NCI-H2171 (cell line): ENCODE results near the gene SUSD3.

Experiments used
- DNase-seq: peaks from one replicate; lab custom pipeline; 2025; lab: John Stamatoyannopoulos, UW

Gene SUSD3

DNA sequence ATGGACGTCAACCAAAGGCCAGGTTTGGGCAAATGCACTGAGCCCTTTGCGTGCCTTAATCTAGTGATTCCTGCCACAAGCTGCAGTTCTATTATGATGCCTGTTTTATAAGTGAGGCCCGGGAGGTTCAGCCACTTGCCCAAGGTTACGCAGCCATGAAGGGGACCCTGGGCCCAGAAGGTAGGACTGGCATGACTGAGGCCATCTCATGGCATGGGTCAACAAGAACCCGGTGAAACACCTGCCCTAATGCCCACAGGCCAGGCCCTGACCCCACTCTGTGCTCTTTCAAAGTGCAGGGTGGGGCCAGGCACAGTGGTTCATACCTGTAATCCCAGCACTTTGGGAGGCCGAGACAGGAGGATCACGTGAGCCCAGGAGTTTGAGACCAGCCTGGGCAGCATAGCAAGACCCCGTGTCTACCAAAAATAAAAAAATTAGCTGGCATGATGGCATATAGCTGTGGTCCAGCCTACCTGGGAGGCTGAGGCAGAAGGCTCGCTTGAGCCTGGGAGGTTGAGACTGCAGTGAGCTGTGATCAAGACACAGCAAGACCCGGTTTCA, 66.9 kb downstream of the SUSD3 start:
- no peak for DNase-seq

DNA sequence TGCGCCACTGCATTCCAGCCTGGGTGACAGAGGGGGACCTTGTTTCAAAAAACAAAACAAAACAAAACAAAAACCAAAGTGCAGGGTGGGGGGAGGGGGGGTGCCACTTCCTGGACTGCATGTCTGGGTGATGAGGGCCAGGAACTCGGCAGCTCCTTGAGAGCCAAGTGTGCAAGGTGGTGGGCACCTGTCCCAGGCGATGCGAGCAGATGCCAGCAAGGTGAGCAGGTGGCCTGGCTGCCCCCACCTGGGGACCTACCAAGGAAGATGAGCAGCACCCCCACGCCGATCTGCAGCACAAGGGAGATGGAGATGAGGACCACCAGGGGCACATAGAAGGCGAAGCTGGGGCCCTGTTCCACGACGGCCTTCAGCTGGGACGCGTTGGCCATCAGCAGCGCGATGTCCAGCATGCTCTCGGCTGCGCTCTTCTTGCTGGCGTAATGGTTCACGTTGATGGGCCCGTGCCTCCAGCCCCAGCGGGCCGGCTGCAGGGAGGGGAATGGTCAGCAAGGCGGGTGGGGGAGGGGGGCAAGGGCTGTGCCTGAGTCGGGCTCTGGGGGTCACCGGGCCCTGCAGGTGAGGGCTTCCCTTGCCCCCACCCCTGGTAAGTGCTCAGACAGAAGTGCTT, 67.8 kb downstream of the SUSD3 start:
- no peak for DNase-seq

DNA sequence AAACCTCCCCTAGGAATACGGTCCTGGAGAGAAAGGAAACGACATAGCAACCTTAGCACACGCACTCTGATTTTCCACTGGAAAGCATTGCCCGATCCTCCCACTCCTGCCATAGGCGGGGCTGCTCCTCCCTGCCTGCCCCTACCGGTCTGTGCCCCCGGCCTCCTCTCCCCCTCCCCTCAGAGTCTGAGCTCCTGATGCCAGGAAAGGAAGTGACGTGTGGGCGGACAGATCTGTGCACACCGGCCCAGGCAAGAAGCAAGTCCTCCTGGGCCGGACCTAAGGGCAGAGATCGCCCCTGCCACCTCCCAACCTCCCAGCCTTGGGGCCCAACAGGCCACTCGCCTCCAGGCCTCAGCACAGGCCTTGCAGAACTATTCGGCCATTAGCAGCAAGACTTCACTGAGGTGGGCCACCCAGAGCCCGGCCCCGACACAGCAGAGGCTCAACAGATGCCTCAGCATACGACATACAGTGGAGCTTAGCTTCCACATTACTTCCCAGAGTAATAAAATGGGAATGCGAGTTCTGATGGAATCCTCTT, 68.4 kb downstream of the SUSD3 start:
- DNase-seq, result no peak

- no peak for DNase-seq
Observed at GRCh38 chr9:93127395-93127911, 69.0 kb downstream of the SUSD3 start.

DNA sequence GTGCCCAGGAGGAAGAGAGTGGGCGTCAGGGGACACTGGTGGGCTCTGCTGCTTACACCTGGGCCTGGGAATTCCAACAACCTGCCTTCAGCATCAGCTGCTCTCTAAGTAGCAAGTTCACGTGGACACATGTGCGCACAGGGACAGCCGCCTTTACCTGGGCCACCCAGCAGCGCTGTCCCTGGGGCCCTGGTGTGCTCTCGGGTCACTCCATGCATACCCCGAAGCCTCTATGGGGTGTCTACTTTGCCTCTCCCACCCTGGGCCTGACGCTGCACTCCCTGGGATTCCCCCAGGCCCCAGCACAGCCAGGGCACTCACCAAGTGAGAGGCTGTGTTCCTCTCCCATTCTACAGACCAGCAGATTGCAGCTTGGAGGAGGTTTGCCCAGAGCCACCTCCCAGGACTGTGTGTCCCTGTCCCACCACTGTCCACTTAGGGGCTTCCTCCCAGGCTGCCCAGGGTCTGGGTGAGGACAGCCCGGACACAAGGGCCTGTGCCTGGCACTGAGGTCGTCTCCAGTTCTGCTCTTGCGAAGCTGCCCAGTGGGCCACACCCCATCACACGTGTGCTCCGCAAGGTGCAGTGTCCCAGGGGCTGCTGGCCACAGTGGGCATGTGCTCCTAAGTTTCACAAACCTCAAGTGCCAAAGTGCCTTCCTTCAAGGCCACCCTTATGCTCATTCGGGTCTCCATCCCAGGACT, 69.7 kb downstream of the SUSD3 start:
- DNase-seq, result no peak

DNA sequence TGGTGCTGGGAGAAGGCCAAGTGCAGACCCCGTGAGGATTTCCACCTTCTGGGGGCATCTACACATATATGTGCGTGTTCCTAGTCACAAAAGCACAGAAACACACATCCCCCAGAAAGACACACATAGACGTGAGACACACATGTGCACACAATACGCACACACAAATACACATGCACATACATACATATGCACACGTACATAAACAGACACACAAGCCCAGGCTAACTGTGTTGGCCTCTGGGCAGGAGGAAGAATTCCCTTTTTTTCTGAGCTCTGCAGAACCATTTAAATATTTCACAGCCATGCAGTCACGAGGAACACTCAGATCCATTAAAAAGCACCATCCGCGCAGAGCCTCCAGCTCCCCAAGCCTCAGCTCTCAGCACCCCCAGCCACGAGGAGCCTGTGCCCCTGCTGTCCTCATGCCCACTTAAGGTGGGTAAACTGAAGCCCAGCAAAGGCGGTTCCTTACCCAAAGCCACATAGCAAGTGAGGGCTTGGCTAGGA, 70.3 kb downstream of the SUSD3 start:
- no peak for DNase-seq

- no peak for DNase-seq
Observed at GRCh38 chr9:93129286-93129685, 70.8 kb downstream of the SUSD3 start.

DNA sequence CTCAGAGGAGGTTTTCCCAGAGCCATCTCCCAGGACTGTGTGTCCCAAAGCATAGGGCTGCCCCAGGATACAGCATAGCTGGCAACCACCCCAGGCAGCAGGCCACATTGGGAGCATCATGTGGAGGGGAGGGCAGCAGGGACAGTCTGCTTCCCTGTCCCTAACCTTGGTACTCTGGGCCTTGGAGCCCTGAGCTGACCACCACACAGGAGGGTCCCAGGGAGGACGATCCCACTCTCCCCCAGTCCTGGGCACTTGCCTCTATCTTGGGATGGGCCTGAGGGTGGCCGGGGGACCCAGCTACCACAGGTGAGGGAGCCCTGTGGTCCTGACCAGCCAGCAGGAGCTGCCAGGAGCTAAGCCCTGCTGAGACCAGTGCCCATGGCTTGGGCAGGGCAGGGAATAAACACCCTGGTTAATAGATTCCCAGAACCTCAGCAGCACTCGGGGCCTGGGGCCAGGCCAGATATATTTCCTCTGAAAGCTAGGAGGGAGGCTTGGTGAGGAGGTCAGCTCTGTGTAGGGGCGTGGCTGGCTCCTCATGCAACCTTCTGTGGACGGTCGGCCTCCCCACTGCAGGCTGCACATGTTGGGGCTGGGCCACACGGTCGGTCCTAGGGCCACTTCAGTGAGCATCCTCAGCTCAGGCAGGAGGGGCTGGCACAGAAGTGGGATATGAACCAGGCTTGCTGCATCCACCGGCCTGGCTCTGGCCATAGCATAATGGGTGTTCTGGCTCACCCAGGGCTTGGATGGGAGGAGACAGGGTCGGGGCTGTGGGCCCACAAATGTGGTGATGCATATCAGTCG, 71.4 kb downstream of the SUSD3 start:
- DNase-seq, result no peak

GRCh38 chr9:93130861-93131481, 72.5 kb downstream of the SUSD3 start:
- DNase-seq, result no peak

DNA sequence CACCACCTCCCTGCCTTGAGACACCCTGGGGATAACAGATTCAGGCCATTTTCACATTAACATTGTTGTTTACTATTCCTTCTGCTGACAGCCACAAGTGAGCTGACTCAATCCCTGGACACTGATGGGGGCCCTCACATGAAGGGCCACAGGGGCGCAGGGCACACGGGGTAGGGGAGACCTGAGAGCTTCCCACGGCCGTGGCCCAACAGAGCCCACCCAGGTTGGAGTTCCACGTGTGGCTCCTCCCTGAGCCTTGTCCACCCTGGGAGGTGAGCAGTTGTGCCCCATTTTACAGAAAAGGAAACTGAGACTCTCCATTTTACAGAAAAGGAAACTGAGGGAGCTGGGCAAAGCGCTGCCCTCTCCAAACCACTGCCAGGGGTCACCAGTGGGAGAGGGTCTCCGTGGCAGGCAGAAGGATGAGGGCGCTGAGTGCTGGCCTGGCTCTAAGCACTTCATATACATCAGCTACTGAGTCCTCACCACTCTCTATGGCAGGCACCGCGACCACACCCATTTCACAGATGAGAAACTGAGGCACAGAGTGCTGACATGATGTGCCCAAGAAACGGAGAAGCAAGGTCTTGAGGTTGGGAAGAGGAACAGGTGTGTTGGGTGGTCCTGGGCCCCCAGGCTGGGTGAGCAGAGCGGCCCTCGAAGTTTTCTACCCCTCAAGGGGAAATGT, 73.2 kb downstream of the SUSD3 start:
- no peak for DNase-seq

- DNase-seq, result no peak
Observed at GRCh38 chr9:93132287-93132927, 73.9 kb downstream of the SUSD3 start.

GRCh38 chr9:93132946-93133680, 74.6 kb downstream of the SUSD3 start:
- DNase-seq, result no peak

GRCh38 chr9:93133681-93134014, 75.1 kb downstream of the SUSD3 start:
- DNase-seq, result no peak

DNA sequence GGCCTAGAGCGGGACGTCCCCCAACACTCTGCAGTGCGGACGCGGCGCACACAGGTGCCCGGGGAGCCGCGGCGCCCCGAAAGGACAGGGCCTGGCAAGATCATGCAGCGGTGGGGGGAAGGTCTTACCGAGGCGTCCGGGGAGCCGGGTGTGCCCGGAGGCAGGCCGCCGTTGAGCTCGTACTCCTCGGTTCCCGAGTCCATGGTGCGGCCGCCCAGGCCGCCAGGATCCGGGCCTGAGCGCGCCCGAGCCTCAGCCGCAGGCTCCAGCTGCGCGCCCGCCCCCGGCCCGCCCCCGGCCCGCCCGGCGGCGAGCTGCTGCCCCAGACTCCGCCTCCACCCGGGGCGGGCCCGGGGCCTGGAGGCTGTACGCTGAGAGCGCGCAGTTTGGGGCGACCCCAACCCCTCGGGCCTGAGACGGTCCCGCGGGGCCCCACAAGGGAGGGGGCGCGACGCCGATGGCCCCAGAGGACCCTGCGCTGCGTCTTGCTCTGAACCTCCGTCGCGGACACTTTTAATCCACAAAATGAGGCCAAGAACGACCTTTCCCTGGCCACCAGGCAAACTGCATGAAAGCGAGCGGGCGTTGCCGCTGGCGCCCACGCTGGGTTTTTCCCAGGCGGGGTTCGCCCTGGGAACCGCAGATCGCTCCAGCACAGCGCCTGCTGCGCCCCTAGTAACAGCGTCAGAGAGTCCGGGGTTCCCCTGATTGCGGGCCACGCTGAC, 75.7 kb downstream of the SUSD3 start, which contains the start of gene NINJ1:
Gene NINJ1, minus strand, starts transcription at position 237 of the 725 bp plus-strand sequence. Its CDS starts 34 bp downstream, at position 203.
- peak; percentile 64 for DNase-seq
